Astrocyte (in vitro differentiated cells and primary cell): Measurements from ENCODE around the gene ARHGAP40.

Experiments
- EZH2 ChIP-seq: IDR thresholded peaks from 2 replicates; pipeline ENCODE4 v1.6.1; 2012; ENCODE audit warnings: mild to moderate bottlenecking, low read length, inconsistent platforms; ENCODE audit not compliant: insufficient read depth
- TF ChIP-seq, protein P1 (sequence below): IDR thresholded peaks from 2 replicates; pipeline ENCODE4 v1.5.1; 2011; ENCODE audit warnings: low read depth, mild to moderate bottlenecking, inconsistent platforms, low read length, moderate library complexity; ENCODE audit not compliant: insufficient read depth

GRCh38 chr20:38665094-38665493, 63.5 kb downstream of the ARHGAP40 start:
- TF ChIP-seq EZH2: no peak
- TF ChIP-seq, protein P1, sequence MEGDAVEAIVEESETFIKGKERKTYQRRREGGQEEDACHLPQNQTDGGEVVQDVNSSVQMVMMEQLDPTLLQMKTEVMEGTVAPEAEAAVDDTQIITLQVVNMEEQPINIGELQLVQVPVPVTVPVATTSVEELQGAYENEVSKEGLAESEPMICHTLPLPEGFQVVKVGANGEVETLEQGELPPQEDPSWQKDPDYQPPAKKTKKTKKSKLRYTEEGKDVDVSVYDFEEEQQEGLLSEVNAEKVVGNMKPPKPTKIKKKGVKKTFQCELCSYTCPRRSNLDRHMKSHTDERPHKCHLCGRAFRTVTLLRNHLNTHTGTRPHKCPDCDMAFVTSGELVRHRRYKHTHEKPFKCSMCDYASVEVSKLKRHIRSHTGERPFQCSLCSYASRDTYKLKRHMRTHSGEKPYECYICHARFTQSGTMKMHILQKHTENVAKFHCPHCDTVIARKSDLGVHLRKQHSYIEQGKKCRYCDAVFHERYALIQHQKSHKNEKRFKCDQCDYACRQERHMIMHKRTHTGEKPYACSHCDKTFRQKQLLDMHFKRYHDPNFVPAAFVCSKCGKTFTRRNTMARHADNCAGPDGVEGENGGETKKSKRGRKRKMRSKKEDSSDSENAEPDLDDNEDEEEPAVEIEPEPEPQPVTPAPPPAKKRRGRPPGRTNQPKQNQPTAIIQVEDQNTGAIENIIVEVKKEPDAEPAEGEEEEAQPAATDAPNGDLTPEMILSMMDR: no peak
